Ishikawa (cell line): ENCODE results near the gene GPNMB.

ENCODE experiments used
- CEBPB ChIP-seq: IDR thresholded peaks from 2 replicates; pipeline ENCODE4 v1.6.1; 2012
- CREB1 ChIP-seq: IDR thresholded peaks from 2 replicates; pipeline ENCODE4 v1.6.1; 2012; ENCODE audit warnings: low read depth
- EP300 ChIP-seq: IDR thresholded peaks from 2 replicates; pipeline ENCODE4 v1.6.1; 2012; ENCODE audit warnings: borderline replicate concordance
- FOXM1 ChIP-seq: IDR thresholded peaks from 2 replicates; pipeline ENCODE4 v1.6.1; 2012; ENCODE audit warnings: low read depth, borderline replicate concordance
- RAD21 ChIP-seq: IDR thresholded peaks from 2 replicates; pipeline ENCODE4 v1.6.1; 2012; ENCODE audit warnings: low read depth
- TAF1 ChIP-seq: IDR thresholded peaks from 2 replicates; pipeline ENCODE4 v1.6.1; 2012; ENCODE audit warnings: low read depth, mild to moderate bottlenecking
- TCF12 ChIP-seq: IDR thresholded peaks from 2 replicates; pipeline ENCODE4 v1.6.1; 2012; ENCODE audit warnings: low read depth
- TEAD4 ChIP-seq: IDR thresholded peaks from 2 replicates; pipeline ENCODE4 v1.6.1; 2012
- YY1 ChIP-seq: IDR thresholded peaks from 2 replicates; pipeline ENCODE4 v1.6.1; 2012; ENCODE audit warnings: low read depth
- ZBTB7A ChIP-seq: IDR thresholded peaks from 2 replicates; pipeline ENCODE4 v1.6.1; 2012; ENCODE audit warnings: low read depth
- TF ChIP-seq, protein P1 (sequence below): IDR thresholded peaks from 2 replicates; pipeline ENCODE4 v1.6.1; 2012
- TF ChIP-seq, protein P2 (sequence below): IDR thresholded peaks from 2 replicates; pipeline ENCODE4 v1.6.1; 2012; ENCODE audit warnings: low read depth, mild to moderate bottlenecking

DNA sequence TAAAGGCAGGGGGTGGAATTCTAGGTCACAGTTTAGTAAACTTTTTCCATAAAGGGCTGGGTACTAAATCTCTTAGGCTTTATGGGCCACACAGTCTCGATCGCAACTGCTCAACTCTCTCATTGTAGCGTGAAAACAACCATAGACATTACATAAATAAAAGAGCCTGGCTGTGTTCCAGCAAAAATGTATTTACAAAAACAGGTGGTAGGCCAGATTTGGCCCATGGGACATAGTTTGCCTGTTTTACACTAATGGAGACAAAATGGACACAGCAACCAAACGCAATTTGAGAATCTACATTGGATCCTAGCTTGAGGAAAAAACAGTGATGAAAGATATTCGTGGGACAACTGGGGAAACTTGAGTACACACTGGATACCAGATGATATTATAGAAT lies 29.3 kb downstream of the GPNMB start:
- TF ChIP-seq CEBPB, result no peak
- TF ChIP-seq TCF12, result no peak
- no peak for TF ChIP-seq TAF1
- TF ChIP-seq, protein P1, sequence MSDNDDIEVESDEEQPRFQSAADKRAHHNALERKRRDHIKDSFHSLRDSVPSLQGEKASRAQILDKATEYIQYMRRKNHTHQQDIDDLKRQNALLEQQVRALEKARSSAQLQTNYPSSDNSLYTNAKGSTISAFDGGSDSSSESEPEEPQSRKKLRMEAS, result no peak
- TF ChIP-seq CREB1, result no peak
- TF ChIP-seq, protein P2, sequence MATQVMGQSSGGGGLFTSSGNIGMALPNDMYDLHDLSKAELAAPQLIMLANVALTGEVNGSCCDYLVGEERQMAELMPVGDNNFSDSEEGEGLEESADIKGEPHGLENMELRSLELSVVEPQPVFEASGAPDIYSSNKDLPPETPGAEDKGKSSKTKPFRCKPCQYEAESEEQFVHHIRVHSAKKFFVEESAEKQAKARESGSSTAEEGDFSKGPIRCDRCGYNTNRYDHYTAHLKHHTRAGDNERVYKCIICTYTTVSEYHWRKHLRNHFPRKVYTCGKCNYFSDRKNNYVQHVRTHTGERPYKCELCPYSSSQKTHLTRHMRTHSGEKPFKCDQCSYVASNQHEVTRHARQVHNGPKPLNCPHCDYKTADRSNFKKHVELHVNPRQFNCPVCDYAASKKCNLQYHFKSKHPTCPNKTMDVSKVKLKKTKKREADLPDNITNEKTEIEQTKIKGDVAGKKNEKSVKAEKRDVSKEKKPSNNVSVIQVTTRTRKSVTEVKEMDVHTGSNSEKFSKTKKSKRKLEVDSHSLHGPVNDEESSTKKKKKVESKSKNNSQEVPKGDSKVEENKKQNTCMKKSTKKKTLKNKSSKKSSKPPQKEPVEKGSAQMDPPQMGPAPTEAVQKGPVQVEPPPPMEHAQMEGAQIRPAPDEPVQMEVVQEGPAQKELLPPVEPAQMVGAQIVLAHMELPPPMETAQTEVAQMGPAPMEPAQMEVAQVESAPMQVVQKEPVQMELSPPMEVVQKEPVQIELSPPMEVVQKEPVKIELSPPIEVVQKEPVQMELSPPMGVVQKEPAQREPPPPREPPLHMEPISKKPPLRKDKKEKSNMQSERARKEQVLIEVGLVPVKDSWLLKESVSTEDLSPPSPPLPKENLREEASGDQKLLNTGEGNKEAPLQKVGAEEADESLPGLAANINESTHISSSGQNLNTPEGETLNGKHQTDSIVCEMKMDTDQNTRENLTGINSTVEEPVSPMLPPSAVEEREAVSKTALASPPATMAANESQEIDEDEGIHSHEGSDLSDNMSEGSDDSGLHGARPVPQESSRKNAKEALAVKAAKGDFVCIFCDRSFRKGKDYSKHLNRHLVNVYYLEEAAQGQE, result no peak
- no peak for TF ChIP-seq ZBTB7A
- no peak for TF ChIP-seq FOXM1
- no peak for TF ChIP-seq TEAD4
- no peak for TF ChIP-seq EP300
- no peak for TF ChIP-seq RAD21
- no peak for TF ChIP-seq YY1
